Testis (tissue), 5 donors: ENCODE measurements around the gene CDK8. TPM values are rescaled to one million over a fixed set of nuclear protein-coding genes. Genes with fewer than 3 reads are reported as not detected.
A peak's percentile ranks its signal among the peaks of the same experiment; 100 is the strongest.

ENCODE experiments used
- DNase-seq: peaks from one replicate; pipeline ENCODE4 v3.0.0-alpha.2; 2019
- H3K27ac ChIP-seq, 2 donors: fragments of 200-600 bp; sonication (generic); one replicate each; pipeline ENCODE4 v1.5.1; 2019
- H3K27me3 ChIP-seq: fragments of 200-600 bp; sonication (generic); one replicate; pipeline ENCODE4 v1.5.1; 2019
- H3K36me3 ChIP-seq: fragments of 200-600 bp; sonication (generic); one replicate; pipeline ENCODE4 v1.5.1; 2017; ENCODE audit warnings: low read depth; ENCODE audit errors: missing control alignments
- H3K4me1 ChIP-seq: fragments of 200-600 bp; sonication (generic); one replicate; pipeline ENCODE4 v1.5.1; 2019
- H3K4me3 ChIP-seq, 2 donors: fragments of 200-600 bp; sonication (generic); one replicate each; pipeline ENCODE4 v1.5.1; 2017 to 2019
- H3K9me3 ChIP-seq: fragments of 200-600 bp; sonication (generic); one replicate; pipeline ENCODE4 v1.5.1; 2017
- CTCF ChIP-seq, 3 experiments: fragments of 450-650 bp in 2 of 3; fragments of 200-600 bp in 1 of 3; sonication (generic) in 1 of 3; IDR thresholded peaks; one replicate each; pipeline ENCODE4 v1.5.1; 2016 to 2019; ENCODE audit warnings: antibody characterized with exemption in 3 of 3, mild to moderate bottlenecking in 2 of 3, moderate library complexity in 1 of 3
- POLR2A ChIP-seq: fragments of 450-650 bp; IDR thresholded peaks from one replicate; pipeline ENCODE4 v1.6.1; 2017; ENCODE audit warnings: antibody characterized with exemption, mild to moderate bottlenecking, moderate library complexity
- WGBS, 2 donors: methylation state at CpG; one replicate each; pipeline ENCODE4 v1.1.5; 2018; 5-methylcytosine and 5-hydroxymethylcytosine counted together
- intact Hi-C: fragments of 100-400 bp; cut with DNase I; formaldehyde crosslinking; loops from one replicate; pipeline ENCODE4 v1.15.1; 2023; ENCODE audit warnings: low total_unique reads
- long read RNA-seq, 2 donors: transcript quantifications; one replicate each; lab custom pipeline, GENCODE V29; 2026
- polyA plus RNA-seq: library from polyadenylated mRNA; stranded (reverse); fragments of 350-450 nt; fragmentation: Illumina TruSeq; extraction: RNeasy Lipid Tissue Mini Kit (QIAGEN cat#74804); gene quantifications from one replicate; pipeline ENCODE4 v1.2.3, GENCODE V29; 2014; ENCODE audit warnings: low read depth, low replicate concordance; ENCODE audit not compliant: insufficient read depth
- total RNA-seq, 2 donors: library from RNA; depleted of rRNA; stranded (reverse); fragments of >200 nt; gene quantifications; one replicate each; pipeline ENCODE4 v1.2.3, GENCODE V29; 2016

CDK8 gene
- total RNA-seq (10 to 100 TPM; 16.5 to 31.7 TPM), polyA plus RNA-seq (27.1 TPM)
- long read RNA-seq, donor 1, partial matches to known transcripts = 0 of 3 reads
- long read RNA-seq, donor 1, other reads (novel, unspliced or antisense) = 0 of 3 reads
- long read RNA-seq, donor 2, partial matches to known transcripts = 0 of 3 reads
- long read RNA-seq, donor 2, other reads (novel, unspliced or antisense) = 0 of 3 reads

- H3K4me1 ChIP-seq = no peaks in the 10 kb centered on the region
- WGBS, 2 donors = 0% methylated on average over 10 to 76 of the region's 79 CpGs
- H3K27me3 ChIP-seq = no peaks in the 10 kb centered on the region
- peak within 1 kb of the TSS; percentile 87 to 92 for H3K4me3 ChIP-seq
- intact Hi-C loops = no loop called here
- no peaks in the 10 kb centered on the region for H3K36me3 ChIP-seq
- peak; percentile 96 for DNase-seq
- peak within 1 kb of the TSS; percentile 86 to 92 for H3K27ac ChIP-seq
- no peaks in the 10 kb centered on the region for H3K9me3 ChIP-seq
- TF ChIP-seq CTCF (IDR thresholded peaks at IDR 0.05) (no peak), POLR2A (no peak)
These were observed at the start of gene CDK8 for GRCh38 chr13:26253787-26254582. CDK8 (plus strand) TSS chr13:26254129; CDS start chr13:26254642, 513 bp downstream.

GRCh38 chr13:26208287-26208686 lies 45.6 kb upstream of the CDK8 start:
- H3K4me3 ChIP-seq = no peak overlapping the region
- no peak for DNase-seq
- no peaks in the 10 kb centered on the region for H3K4me1 ChIP-seq
- H3K9me3 ChIP-seq = no peaks in the 10 kb centered on the region
- H3K27me3 ChIP-seq = no peaks in the 10 kb centered on the region
- no peaks in the 10 kb centered on the region for H3K36me3 ChIP-seq
- intact Hi-C loops = no loop called here
- no peak overlapping the region for H3K27ac ChIP-seq
- TF ChIP-seq CTCF (IDR thresholded peaks at IDR 0.05) = no peak
- no peak for TF ChIP-seq POLR2A
- 71 to 96% methylated on average over 1 of the region's 1 CpG for WGBS, 2 donors

- H3K4me1 ChIP-seq = no peaks in the 10 kb centered on the region
- DNase-seq = no peak
These were observed 40.6 kb upstream of the CDK8 start for GRCh38 chr13:26213345-26213744.

DNA sequence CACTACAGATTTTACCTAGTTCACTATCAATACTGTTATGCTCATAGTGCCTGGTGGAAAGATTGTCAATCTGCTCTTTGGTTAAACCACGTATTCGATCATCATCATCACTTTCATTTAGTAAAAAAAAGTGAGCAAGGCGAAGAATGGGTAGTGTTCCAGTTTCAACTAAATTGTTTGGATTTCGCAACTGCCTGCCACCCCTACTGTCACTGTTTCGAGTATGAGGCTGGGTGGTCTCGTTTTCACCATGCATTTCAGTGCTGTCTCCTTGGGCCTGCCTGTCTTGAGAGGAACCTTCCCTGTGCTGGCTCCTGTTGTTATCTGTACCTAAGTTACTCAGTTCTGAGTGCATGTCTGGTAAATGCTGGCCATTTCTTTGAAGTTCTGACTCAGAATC lies 39.9 kb upstream of the CDK8 start:
- H3K9me3 ChIP-seq = no peaks in the 10 kb centered on the region
- no peaks in the 10 kb centered on the region for H3K27me3 ChIP-seq
- H3K4me3 ChIP-seq = no peak overlapping the region
- TF ChIP-seq CTCF (IDR thresholded peaks at IDR 0.05) (no peak), POLR2A (no peak)
- no peak for DNase-seq
- H3K4me1 ChIP-seq = no peaks in the 10 kb centered on the region
- no peaks in the 10 kb centered on the region for H3K36me3 ChIP-seq
- no peak overlapping the region for H3K27ac ChIP-seq
- 94 to 98% methylated on average over 6 of the region's 6 CpGs for WGBS, 2 donors
- intact Hi-C loops = no loop called here

More at GRCh38 chr13:26213345-26213744, 40.6 kb upstream of the CDK8 start:
- no peak overlapping the region for H3K27ac ChIP-seq
- TF ChIP-seq POLR2A = no peak
- H3K36me3 ChIP-seq = no peaks in the 10 kb centered on the region
- H3K27me3 ChIP-seq = no peaks in the 10 kb centered on the region
- 87 to 93% methylated on average over 1 of the region's 1 CpG for WGBS, 2 donors
- H3K4me3 ChIP-seq = no peak overlapping the region
- intact Hi-C loops = no loop called here
- H3K9me3 ChIP-seq = no peaks in the 10 kb centered on the region

- WGBS, 2 donors = 91 to 97% methylated on average over 2 of the region's 2 CpGs
- no peak overlapping the region for H3K4me3 ChIP-seq
- H3K36me3 ChIP-seq = no peaks in the 10 kb centered on the region
- H3K4me1 ChIP-seq = peaks cover 6% of the 10 kb centered on the region
- H3K27ac ChIP-seq = no peak overlapping the region
- no peaks in the 10 kb centered on the region for H3K9me3 ChIP-seq
- DNase-seq = no peak
- intact Hi-C loops = no loop called here
- TF ChIP-seq POLR2A (no peak), CTCF (IDR thresholded peaks at IDR 0.05) (no peak)
- no peaks in the 10 kb centered on the region for H3K27me3 ChIP-seq
These were observed 37.9 kb upstream of the CDK8 start for GRCh38 chr13:26216042-26216441.
